OCI-LY7 (cell line): ENCODE data around the gene DNM3.

ENCODE experiments used
- EZH2phosphoT487 ChIP-seq: fragments of 200-600 bp; sonication (generic); IDR thresholded peaks from 2 replicates; pipeline ENCODE4 v1.6.1; 2018; ENCODE audit warnings: low read depth, borderline replicate concordance, mild to moderate bottlenecking, mixed run types, antibody characterized with exemption, low read length, moderate library complexity, mixed read lengths
- TF ChIP-seq, protein P1 (sequence below): fragments of 200-600 bp; sonication (generic); conservative IDR thresholded peaks from 2 replicates; pipeline ENCODE4 v1.5.1; 2014; ENCODE audit warnings: mild to moderate bottlenecking, antibody characterized with exemption, low read length, moderate library complexity, mixed read lengths

DNA sequence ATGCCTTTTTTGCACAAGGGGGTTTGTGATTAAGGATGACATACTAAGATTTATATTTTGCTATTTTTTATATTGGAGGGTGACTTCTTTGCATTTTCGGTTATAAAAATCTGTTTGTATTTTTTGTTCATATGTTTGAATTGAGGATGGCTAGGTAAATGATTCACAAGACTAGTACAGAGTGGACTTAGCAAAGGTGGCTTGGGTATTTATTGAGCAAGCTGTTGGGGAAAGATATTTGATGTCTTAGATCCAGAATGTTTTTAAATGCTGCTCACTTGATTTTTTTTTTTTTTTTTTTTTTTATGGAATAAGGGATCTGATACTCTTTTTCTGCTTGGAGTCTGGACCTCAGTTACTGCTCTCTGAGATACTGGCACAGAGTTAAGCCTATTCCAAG, 100.6 kb downstream of the DNM3 start:
- TF ChIP-seq, protein P1, sequence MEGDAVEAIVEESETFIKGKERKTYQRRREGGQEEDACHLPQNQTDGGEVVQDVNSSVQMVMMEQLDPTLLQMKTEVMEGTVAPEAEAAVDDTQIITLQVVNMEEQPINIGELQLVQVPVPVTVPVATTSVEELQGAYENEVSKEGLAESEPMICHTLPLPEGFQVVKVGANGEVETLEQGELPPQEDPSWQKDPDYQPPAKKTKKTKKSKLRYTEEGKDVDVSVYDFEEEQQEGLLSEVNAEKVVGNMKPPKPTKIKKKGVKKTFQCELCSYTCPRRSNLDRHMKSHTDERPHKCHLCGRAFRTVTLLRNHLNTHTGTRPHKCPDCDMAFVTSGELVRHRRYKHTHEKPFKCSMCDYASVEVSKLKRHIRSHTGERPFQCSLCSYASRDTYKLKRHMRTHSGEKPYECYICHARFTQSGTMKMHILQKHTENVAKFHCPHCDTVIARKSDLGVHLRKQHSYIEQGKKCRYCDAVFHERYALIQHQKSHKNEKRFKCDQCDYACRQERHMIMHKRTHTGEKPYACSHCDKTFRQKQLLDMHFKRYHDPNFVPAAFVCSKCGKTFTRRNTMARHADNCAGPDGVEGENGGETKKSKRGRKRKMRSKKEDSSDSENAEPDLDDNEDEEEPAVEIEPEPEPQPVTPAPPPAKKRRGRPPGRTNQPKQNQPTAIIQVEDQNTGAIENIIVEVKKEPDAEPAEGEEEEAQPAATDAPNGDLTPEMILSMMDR, result no peak
- TF ChIP-seq EZH2phosphoT487, result no peak
